ENCODE data around the gene HIF1A.
"Not testable (repeated sequence)": the region's sequence is repeated elsewhere in the genome, so short reads cannot be mapped to it uniquely, and the experiment has no call there.

Gene HIF1A

DNA sequence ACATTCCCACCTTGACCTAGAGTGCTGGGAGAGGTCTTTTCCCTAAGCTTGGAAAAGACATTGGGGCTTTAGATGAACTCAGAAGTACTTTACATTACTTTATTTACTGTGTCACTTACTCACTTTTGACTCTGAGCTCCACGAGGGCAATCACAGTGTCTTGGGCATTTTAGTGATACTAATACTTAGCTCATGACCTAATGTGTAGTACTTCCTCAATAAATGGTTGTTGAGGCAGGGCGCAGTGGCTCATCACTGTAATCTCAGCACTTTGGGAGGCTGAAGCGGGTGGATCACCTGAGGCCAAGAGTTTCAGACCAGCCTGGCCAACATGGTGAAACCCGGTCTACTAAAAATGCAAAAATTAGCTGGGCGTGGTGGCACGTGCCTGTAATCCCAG lies 47.1 kb downstream of the HIF1A start:
- Histone ChIP-seq H3K4me3 (ENCODE audit: low read length) (no peak overlapping the region), H3K4me1 (ENCODE audit: low read length) (no peaks in the 10 kb centered on the region; the same call in 1 of the 2 replicates), H3K9me3 (ENCODE audit: insufficient read depth, low read length) (no peaks in the 10 kb centered on the region), H3K79me2 (ENCODE audit: low read length) (peaks cover 45% of the 10 kb centered on the region), H2AFZ (ENCODE audit: low read depth, low read length) (no peak overlapping the region), H4K20me1 (ENCODE audit: insufficient read depth, low read length) (peaks cover 37% of the 10 kb centered on the region), H3K27ac (ENCODE audit: low read length) (no peak overlapping the region), H3K4me2 (ENCODE audit: low read length) (no peak overlapping the region), H3K9ac (ENCODE audit: low read length) (no peak overlapping the region), H3K36me3 (replicated peaks; ENCODE audit: low read depth, low read length) (peaks cover 65% of the 10 kb centered on the region), H3K27me3 (ENCODE audit: low read depth, low read length) (no peaks in the 10 kb centered on the region)
- no peak for TF ChIP-seq EZH2phosphoT487 (IDR thresholded peaks at IDR 0.05; ENCODE audit: low read depth)
- TF ChIP-seq, protein P1, sequence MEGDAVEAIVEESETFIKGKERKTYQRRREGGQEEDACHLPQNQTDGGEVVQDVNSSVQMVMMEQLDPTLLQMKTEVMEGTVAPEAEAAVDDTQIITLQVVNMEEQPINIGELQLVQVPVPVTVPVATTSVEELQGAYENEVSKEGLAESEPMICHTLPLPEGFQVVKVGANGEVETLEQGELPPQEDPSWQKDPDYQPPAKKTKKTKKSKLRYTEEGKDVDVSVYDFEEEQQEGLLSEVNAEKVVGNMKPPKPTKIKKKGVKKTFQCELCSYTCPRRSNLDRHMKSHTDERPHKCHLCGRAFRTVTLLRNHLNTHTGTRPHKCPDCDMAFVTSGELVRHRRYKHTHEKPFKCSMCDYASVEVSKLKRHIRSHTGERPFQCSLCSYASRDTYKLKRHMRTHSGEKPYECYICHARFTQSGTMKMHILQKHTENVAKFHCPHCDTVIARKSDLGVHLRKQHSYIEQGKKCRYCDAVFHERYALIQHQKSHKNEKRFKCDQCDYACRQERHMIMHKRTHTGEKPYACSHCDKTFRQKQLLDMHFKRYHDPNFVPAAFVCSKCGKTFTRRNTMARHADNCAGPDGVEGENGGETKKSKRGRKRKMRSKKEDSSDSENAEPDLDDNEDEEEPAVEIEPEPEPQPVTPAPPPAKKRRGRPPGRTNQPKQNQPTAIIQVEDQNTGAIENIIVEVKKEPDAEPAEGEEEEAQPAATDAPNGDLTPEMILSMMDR (IDR thresholded peaks at IDR 0.05; ENCODE audit: low read depth, low read length): no peak

DNA sequence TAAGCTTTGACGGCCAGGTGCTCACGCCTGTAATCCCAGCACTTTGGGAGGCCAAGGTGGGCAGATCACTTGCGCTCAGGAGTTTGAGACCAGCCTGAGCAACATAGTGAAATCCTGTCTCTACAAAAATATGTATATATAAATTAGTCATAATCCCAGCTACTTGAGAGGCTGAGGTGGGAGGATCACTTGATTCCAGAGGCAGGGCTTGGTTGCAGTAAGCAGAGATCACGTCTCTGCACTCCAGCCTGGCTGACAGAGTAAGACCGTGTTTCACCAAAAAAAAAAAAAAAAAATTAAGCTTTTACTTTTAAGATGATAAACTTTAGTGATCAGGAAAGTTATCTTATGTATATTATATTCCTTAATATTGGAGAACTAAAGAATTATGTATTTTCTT lies 48.9 kb downstream of the HIF1A start:
- Histone ChIP-seq H3K9me3 (ENCODE audit: insufficient read depth, low read length) (no peaks in the 10 kb centered on the region), H3K4me2 (ENCODE audit: low read length) (no peak overlapping the region), H3K27ac (ENCODE audit: low read length) (no peak overlapping the region), H3K4me1 (ENCODE audit: low read length) (peaks cover 17% of the 10 kb centered on the region; the same call in 1 of the 2 replicates), H2AFZ (ENCODE audit: low read depth, low read length) (no peak overlapping the region), H3K79me2 (ENCODE audit: low read length) (peaks cover 54% of the 10 kb centered on the region), H3K27me3 (ENCODE audit: low read depth, low read length) (no peaks in the 10 kb centered on the region), H3K9ac (ENCODE audit: low read length) (no peak overlapping the region), H3K4me3 (ENCODE audit: low read length) (no peak overlapping the region), H4K20me1 (ENCODE audit: insufficient read depth, low read length) (peaks cover 29% of the 10 kb centered on the region), H3K36me3 (replicated peaks; ENCODE audit: low read depth, low read length) (peaks cover 68% of the 10 kb centered on the region)
- TF ChIP-seq, protein P1 (IDR thresholded peaks at IDR 0.05; ENCODE audit: low read depth, low read length): no peak
- TF ChIP-seq EZH2phosphoT487 (IDR thresholded peaks at IDR 0.05; ENCODE audit: low read depth): no peak

- peaks cover 57% of the 10 kb centered on the region for H3K79me2 ChIP-seq (ENCODE audit: low read length)
- not testable (repeated sequence) for H3K27me3 ChIP-seq (ENCODE audit: low read depth, low read length); H3K9ac ChIP-seq (ENCODE audit: low read length); H3K27ac ChIP-seq (ENCODE audit: low read length); H3K4me2 ChIP-seq (ENCODE audit: low read length); H2AFZ ChIP-seq (ENCODE audit: low read depth, low read length); H3K4me3 ChIP-seq (ENCODE audit: low read length); H3K9me3 ChIP-seq (ENCODE audit: insufficient read depth, low read length)
- H3K36me3 ChIP-seq (replicated peaks; ENCODE audit: low read depth, low read length): peaks cover 70% of the 10 kb centered on the region
- peaks cover 19% of the 10 kb centered on the region; the same call in 1 of the 2 replicates for H3K4me1 ChIP-seq (ENCODE audit: low read length)
- peaks cover 25% of the 10 kb centered on the region; the same call in 1 of the 2 replicates for H4K20me1 ChIP-seq (ENCODE audit: insufficient read depth, low read length)
Measured at GRCh38 chr14:61746346-61746745, 51.0 kb downstream of the HIF1A start.

GRCh38 chr14:61746881-61747280 lies 51.6 kb downstream of the HIF1A start:
- no peaks in the 10 kb centered on the region for H3K9me3 ChIP-seq (ENCODE audit: insufficient read depth, low read length)
- peaks cover 24% of the 10 kb centered on the region for H3K4me1 ChIP-seq (ENCODE audit: low read length)
- H3K79me2 ChIP-seq (ENCODE audit: low read length): peaks cover 57% of the 10 kb centered on the region
- H3K4me2 ChIP-seq (ENCODE audit: low read length): no peak overlapping the region
- H3K36me3 ChIP-seq (replicated peaks; ENCODE audit: low read depth, low read length): peaks cover 69% of the 10 kb centered on the region
- no peak overlapping the region for H2AFZ ChIP-seq (ENCODE audit: low read depth, low read length)
- TF ChIP-seq, protein P1 (IDR thresholded peaks at IDR 0.05; ENCODE audit: low read depth, low read length): no peak
- TF ChIP-seq EZH2phosphoT487 (IDR thresholded peaks at IDR 0.05; ENCODE audit: low read depth): no peak
- no peaks in the 10 kb centered on the region for H3K27me3 ChIP-seq (ENCODE audit: low read depth, low read length)
- H3K27ac ChIP-seq (ENCODE audit: low read length): no peak overlapping the region
- no peak overlapping the region for H3K9ac ChIP-seq (ENCODE audit: low read length)
- peaks cover 25% of the 10 kb centered on the region; the same call in 1 of the 2 replicates for H4K20me1 ChIP-seq (ENCODE audit: insufficient read depth, low read length)
- no peak overlapping the region for H3K4me3 ChIP-seq (ENCODE audit: low read length)

Measured in OCI-LY3 (cell line).